ENCODE measurements around the gene PCDHA11. TPM values are rescaled to one million over a fixed set of nuclear protein-coding genes. Genes with fewer than 3 reads are reported as not detected.

The PCDHA11 gene
- total RNA-seq, 1 experiment from 2014 or later = not detected

Other genes with a start within 250 kb of the PCDHA11 start
- 2.6 and 2.7 TPM in 2 replicates for gene CD14, start 235.8 kb upstream of the PCDHA11 start, total RNA-seq (2014; rRNA removed; shearing (Covaris generic))
- 9.5 and 13.8 TPM in 2 replicates for gene TMCO6, start 229.5 kb upstream of the PCDHA11 start, total RNA-seq (2014; rRNA removed; shearing (Covaris generic))
- gene NDUFA2, start 221.3 kb upstream of the PCDHA11 start, total RNA-seq (2014; rRNA removed; shearing (Covaris generic)) = 64.3 and 78.9 TPM in 2 replicates
- 114 and 121 TPM in 2 replicates for gene IK, start 221.1 kb upstream of the PCDHA11 start, total RNA-seq (2014; rRNA removed; shearing (Covaris generic))
- gene WDR55, start 204.1 kb upstream of the PCDHA11 start, total RNA-seq (2014; rRNA removed; shearing (Covaris generic)) = 22.9 and 25.1 TPM in 2 replicates
- gene DND1, start 195.4 kb upstream of the PCDHA11 start, total RNA-seq (2014; rRNA removed; shearing (Covaris generic)) = 0.75 and 0.77 TPM in 2 replicates
- gene HARS1, start 177.6 kb upstream of the PCDHA11 start, total RNA-seq (2014; rRNA removed; shearing (Covaris generic)) = 80.8 and 85.3 TPM in 2 replicates
- gene HARS2, start 177.5 kb upstream of the PCDHA11 start, total RNA-seq (2014; rRNA removed; shearing (Covaris generic)) = 34.8 and 39.1 TPM in 2 replicates
- 60.1 and 62.5 TPM in 2 replicates for gene ZMAT2, start 168.5 kb upstream of the PCDHA11 start, total RNA-seq (2014; rRNA removed; shearing (Covaris generic))
- 0.07 and 0.12 TPM in 2 replicates for gene PCDHA1, start 82.8 kb upstream of the PCDHA11 start, total RNA-seq (2014; rRNA removed; shearing (Covaris generic))
- not detected in 2 replicates for gene PCDHA2, start 74.1 kb upstream of the PCDHA11 start, total RNA-seq (2014; rRNA removed; shearing (Covaris generic))
- not detected in 2 replicates for gene PCDHA3, start 67.9 kb upstream of the PCDHA11 start, total RNA-seq (2014; rRNA removed; shearing (Covaris generic))
- gene PCDHA4, start 61.9 kb upstream of the PCDHA11 start, total RNA-seq (2014; rRNA removed; shearing (Covaris generic)) = 0.09 TPM in 1 of 2 replicates, not detected in the other
- not detected in 2 replicates for gene PCDHA5, start 47.3 kb upstream of the PCDHA11 start, total RNA-seq (2014; rRNA removed; shearing (Covaris generic))
- gene PCDHA6, start 41.0 kb upstream of the PCDHA11 start, total RNA-seq (2014; rRNA removed; shearing (Covaris generic)) = not detected in 2 replicates
- 0.15 TPM in 1 of 2 replicates, not detected in the other for gene PCDHA7, start 34.7 kb upstream of the PCDHA11 start, total RNA-seq (2014; rRNA removed; shearing (Covaris generic))
- 0.05 TPM in 1 of 2 replicates, not detected in the other for gene PCDHA8, start 27.8 kb upstream of the PCDHA11 start, total RNA-seq (2014; rRNA removed; shearing (Covaris generic))
- gene PCDHA9, start 20.6 kb upstream of the PCDHA11 start, total RNA-seq (2014; rRNA removed; shearing (Covaris generic)) = 0.02 TPM in 1 of 2 replicates, not detected in the other
- 0.03 and 0.05 TPM in 2 replicates for gene PCDHA10, start 13.1 kb upstream of the PCDHA11 start, total RNA-seq (2014; rRNA removed; shearing (Covaris generic))
- 4.4 and 5.6 TPM in 2 replicates for gene PCDHA12, start 6.4 kb downstream of the PCDHA11 start, total RNA-seq (2014; rRNA removed; shearing (Covaris generic))
- 1.2 and 1.3 TPM in 2 replicates for gene PCDHA13, start 13.2 kb downstream of the PCDHA11 start, total RNA-seq (2014; rRNA removed; shearing (Covaris generic))
- gene PCDHAC1, start 57.3 kb downstream of the PCDHA11 start, total RNA-seq (2014; rRNA removed; shearing (Covaris generic)) = 0.92 and 1.1 TPM in 2 replicates
- gene PCDHAC2, start 97.5 kb downstream of the PCDHA11 start, total RNA-seq (2014; rRNA removed; shearing (Covaris generic)) = 1.0 and 1.2 TPM in 2 replicates
- 0.03 TPM in 1 of 2 replicates, not detected in the other for gene PCDHB1, start 182.4 kb downstream of the PCDHA11 start, total RNA-seq (2014; rRNA removed; shearing (Covaris generic))
- gene PCDHB2, start 225.7 kb downstream of the PCDHA11 start, total RNA-seq (2014; rRNA removed; shearing (Covaris generic)) = 0.29 and 0.52 TPM in 2 replicates
- 0.12 and 0.14 TPM in 2 replicates for gene PCDHB3, start 231.5 kb downstream of the PCDHA11 start, total RNA-seq (2014; rRNA removed; shearing (Covaris generic))

All from NCI-H460 (cell line).